SH-SY5Y (cell line): ENCODE data around the gene BAIAP2.

Source experiments
- GATA2 ChIP-seq: IDR thresholded peaks from 2 replicates; pipeline ENCODE4 v1.6.1; 2011; ENCODE audit warnings: mild to moderate bottlenecking, low read depth, low read length
- GATA3 ChIP-seq: IDR thresholded peaks from 2 replicates; pipeline ENCODE4 v1.6.1; 2011; ENCODE audit warnings: low read depth, mild to moderate bottlenecking, low read length, moderate library complexity

- TF ChIP-seq GATA3 (no peak), GATA2 (no peak)
Observed at GRCh38 chr17:81044764-81045589, 10.0 kb downstream of the BAIAP2 start.
